SU-DHL-6 (cell line): ENCODE measurements around the gene RPS14.

Experiments used
- H2AFZ ChIP-seq: fragments of 200-600 bp; sonication (generic); 2 replicates; pipeline ENCODE4 v1.6.1; 2014; ENCODE audit warnings: low read depth, mild to moderate bottlenecking, moderate library complexity, mixed read lengths, antibody characterized with exemption, low read length; ENCODE audit not compliant: severe bottlenecking
- H3F3A ChIP-seq: fragments of 200-600 bp; shearing (Covaris generic); 2 replicates; pipeline ENCODE4 v1.6.0; 2016; ENCODE audit warnings: antibody characterized with exemption, mild to moderate bottlenecking; ENCODE audit not compliant: insufficient read depth
- H3K27ac ChIP-seq: fragments of 200-600 bp; sonication (generic); 2 replicates; pipeline ENCODE4 v1.5.1; 2016; ENCODE audit warnings: low read depth, mild to moderate bottlenecking, low read length, moderate library complexity, mixed read lengths
- H3K27me3 ChIP-seq: fragments of 200-600 bp; sonication (generic), shearing (Covaris generic); 2 replicates; pipeline ENCODE4 v1.6.0; 2014; ENCODE audit warnings: mild to moderate bottlenecking, low read length
- H3K36me3 ChIP-seq: fragments of 200-600 bp; sonication (generic); 2 replicates; pipeline ENCODE4 v1.6.1; 2014; ENCODE audit warnings: mild to moderate bottlenecking, low read length, mixed read lengths
- H3K4me2 ChIP-seq: fragments of 300-600, 200-600 bp; shearing (Covaris generic), sonication (generic); 2 replicates; pipeline ENCODE4 v1.6.0; 2014; ENCODE audit warnings: low read length, low read depth, mild to moderate bottlenecking; ENCODE audit not compliant: poor library complexity, severe bottlenecking
- H3K4me3 ChIP-seq: fragments of 200-600 bp; sonication (generic); 2 replicates; pipeline ENCODE4 v1.5.1; 2014; ENCODE audit warnings: antibody characterized with exemption, low read length, mild to moderate bottlenecking, mixed read lengths; ENCODE audit not compliant: insufficient read depth, poor library complexity, severe bottlenecking
- H3K79me2 ChIP-seq: fragments of 200-600 bp; sonication (generic); 2 replicates; pipeline ENCODE4 v1.6.1; 2014; ENCODE audit warnings: mild to moderate bottlenecking, low read length, moderate library complexity; ENCODE audit not compliant: insufficient read depth
- H3K9ac ChIP-seq: fragments of 200-600 bp; sonication (generic); 2 replicates; pipeline ENCODE4 v1.7.0; 2014; ENCODE audit warnings: mild to moderate bottlenecking, low read length
- H3K9me2 ChIP-seq: fragments of 200-600 bp; sonication (generic); replicated peaks from 2 replicates; pipeline ENCODE4 v1.6.1; 2014; ENCODE audit warnings: low read length; ENCODE audit not compliant: insufficient read depth
- H3K9me3 ChIP-seq: fragments of 200-600 bp; sonication (generic); 2 replicates; pipeline ENCODE4 v1.6.1; 2014; ENCODE audit warnings: low read length, mixed read lengths; ENCODE audit not compliant: insufficient read depth
- H4K20me1 ChIP-seq: fragments of 200-600 bp; sonication (generic); 2 replicates; pipeline ENCODE4 v1.6.1; 2014; ENCODE audit warnings: low read depth, mild to moderate bottlenecking, antibody characterized with exemption, low read length, moderate library complexity, mixed read lengths
- EZH2phosphoT487 ChIP-seq: fragments of 200-600 bp; sonication (generic), shearing (Covaris generic); conservative IDR thresholded peaks from 2 replicates; pipeline ENCODE4 v1.6.1; 2018; ENCODE audit warnings: mild to moderate bottlenecking, antibody characterized with exemption, low read length, moderate library complexity, mixed read lengths
- TF ChIP-seq, protein P1 (sequence below): fragments of 200-600 bp; sonication (generic); IDR thresholded peaks from one replicate; pipeline ENCODE4 v1.5.1; 2017; ENCODE audit warnings: antibody characterized with exemption, mild to moderate bottlenecking, low read length, moderate library complexity; ENCODE audit not compliant: insufficient read depth, poor library complexity, severe bottlenecking

The RPS14 gene

DNA sequence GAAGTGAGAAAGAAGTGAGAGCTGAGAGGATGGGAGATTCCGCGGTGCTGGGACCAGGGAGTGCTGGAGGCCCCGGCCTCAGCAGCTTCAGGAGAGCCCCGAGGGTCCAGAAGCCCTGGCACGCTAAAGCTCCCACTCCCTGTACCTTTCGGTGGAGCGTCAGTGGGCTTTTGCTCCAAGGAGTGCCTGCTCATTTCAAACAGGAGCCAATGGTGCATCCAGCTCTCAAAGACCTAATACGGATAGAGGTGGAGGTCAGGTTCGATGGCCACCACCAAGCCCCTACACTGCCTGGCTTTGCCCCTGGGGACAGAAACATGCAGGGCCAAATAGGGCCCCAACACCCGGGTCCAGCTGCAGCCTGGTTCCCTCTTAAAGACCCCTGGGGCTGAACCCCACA, 45.0 kb downstream of the RPS14 start:
- Histone ChIP-seq H3K4me2 (no peak overlapping the region), H3F3A (peaks cover 72% of the 10 kb centered on the region), H3K9ac (no peak overlapping the region), H3K79me2 (peaks cover 22% of the 10 kb centered on the region), H3K36me3 (peaks cover 11% of the 10 kb centered on the region), H3K27ac (no peak overlapping the region), H3K4me3 (no peak overlapping the region), H3K9me2 (no peaks in the 10 kb centered on the region), H3K27me3 (no peaks in the 10 kb centered on the region), H3K9me3 (no peaks in the 10 kb centered on the region), H4K20me1 (peaks cover 8% of the 10 kb centered on the region; the same call in 1 of the 2 replicates), H2AFZ (no peak overlapping the region)
- TF ChIP-seq EZH2phosphoT487 = no peak
- TF ChIP-seq, protein P1, sequence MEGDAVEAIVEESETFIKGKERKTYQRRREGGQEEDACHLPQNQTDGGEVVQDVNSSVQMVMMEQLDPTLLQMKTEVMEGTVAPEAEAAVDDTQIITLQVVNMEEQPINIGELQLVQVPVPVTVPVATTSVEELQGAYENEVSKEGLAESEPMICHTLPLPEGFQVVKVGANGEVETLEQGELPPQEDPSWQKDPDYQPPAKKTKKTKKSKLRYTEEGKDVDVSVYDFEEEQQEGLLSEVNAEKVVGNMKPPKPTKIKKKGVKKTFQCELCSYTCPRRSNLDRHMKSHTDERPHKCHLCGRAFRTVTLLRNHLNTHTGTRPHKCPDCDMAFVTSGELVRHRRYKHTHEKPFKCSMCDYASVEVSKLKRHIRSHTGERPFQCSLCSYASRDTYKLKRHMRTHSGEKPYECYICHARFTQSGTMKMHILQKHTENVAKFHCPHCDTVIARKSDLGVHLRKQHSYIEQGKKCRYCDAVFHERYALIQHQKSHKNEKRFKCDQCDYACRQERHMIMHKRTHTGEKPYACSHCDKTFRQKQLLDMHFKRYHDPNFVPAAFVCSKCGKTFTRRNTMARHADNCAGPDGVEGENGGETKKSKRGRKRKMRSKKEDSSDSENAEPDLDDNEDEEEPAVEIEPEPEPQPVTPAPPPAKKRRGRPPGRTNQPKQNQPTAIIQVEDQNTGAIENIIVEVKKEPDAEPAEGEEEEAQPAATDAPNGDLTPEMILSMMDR = no peak

DNA sequence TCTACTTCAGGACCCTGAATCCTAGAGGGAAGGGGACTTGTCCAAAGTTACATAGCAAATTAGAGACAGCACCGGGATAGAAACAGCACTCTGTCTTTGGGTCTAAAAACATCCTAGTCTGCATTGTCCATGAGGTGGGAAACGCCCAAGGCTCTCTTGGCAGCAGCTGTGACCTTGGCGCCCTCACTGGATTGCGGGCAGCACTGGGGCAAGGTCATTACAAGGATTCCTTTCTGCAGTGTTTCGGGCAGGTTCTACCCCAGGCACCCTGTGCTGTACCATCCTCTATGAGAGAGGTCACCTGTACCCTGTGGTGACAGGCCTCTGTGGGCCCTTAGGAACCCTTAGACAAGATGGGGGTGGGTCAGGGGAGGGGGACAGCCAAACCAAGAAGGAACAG, 45.4 kb downstream of the RPS14 start:
- Histone ChIP-seq H4K20me1 (peaks cover 8% of the 10 kb centered on the region; the same call in 1 of the 2 replicates), H3K4me2 (no peak overlapping the region), H2AFZ (no peak overlapping the region), H3K4me3 (no peak overlapping the region), H3K27ac (no peak overlapping the region), H3K9me2 (no peaks in the 10 kb centered on the region), H3K9ac (no peak overlapping the region), H3K27me3 (no peaks in the 10 kb centered on the region), H3K79me2 (peaks cover 18% of the 10 kb centered on the region), H3K36me3 (peaks cover 10% of the 10 kb centered on the region), H3F3A (peaks cover 76% of the 10 kb centered on the region), H3K9me3 (no peaks in the 10 kb centered on the region)
- TF ChIP-seq, protein P1 = no peak
- TF ChIP-seq EZH2phosphoT487 = no peak

DNA sequence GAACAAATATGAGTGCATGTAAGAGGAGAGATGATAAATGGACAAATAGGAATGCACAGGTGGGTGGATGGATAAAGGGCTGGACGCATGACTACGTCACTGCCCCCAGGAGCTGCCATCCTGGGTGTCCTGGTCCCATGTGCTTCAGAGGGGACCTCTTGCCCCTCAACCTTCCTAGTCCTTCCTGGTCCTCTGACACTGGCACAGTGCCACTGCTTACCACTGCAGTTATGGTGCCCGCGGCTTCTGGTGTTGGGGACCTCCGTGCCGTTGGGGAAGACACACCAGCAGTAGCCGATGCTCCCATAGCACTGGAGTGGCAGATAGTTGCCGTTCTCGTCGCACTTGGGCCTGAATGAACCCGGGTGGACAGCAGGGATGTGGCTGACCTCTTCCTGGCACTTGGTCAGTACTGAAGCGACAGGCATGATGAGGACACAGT, 46.6 kb downstream of the RPS14 start:
- Histone ChIP-seq H4K20me1 (no peaks in the 10 kb centered on the region), H3K27ac (no peak overlapping the region; the same call in 1 of the 2 replicates)
- no peak for TF ChIP-seq EZH2phosphoT487
- TF ChIP-seq, protein P1 = no peak

More for the DNA sequence above, 46.6 kb downstream of the RPS14 start:
- H3K9me2 ChIP-seq = no peaks in the 10 kb centered on the region
- H3F3A ChIP-seq = peaks cover 79% of the 10 kb centered on the region
- peaks cover 6% of the 10 kb centered on the region; the same call in 1 of the 2 replicates for H3K79me2 ChIP-seq
- H3K27me3 ChIP-seq = no peaks in the 10 kb centered on the region
- H3K36me3 ChIP-seq = peaks cover 10% of the 10 kb centered on the region
- no peaks in the 10 kb centered on the region for H3K9me3 ChIP-seq
- no peak overlapping the region for H3K4me2 ChIP-seq
- H3K4me3 ChIP-seq = no peak overlapping the region
- H2AFZ ChIP-seq = no peak overlapping the region
- no peak overlapping the region for H3K9ac ChIP-seq
